Neural crest cell (in vitro differentiated cells): ENCODE data around the gene NPSR1. TPM values are rescaled to one million over a fixed set of nuclear protein-coding genes. Genes with fewer than 3 reads are reported as not detected.

ENCODE experiments used
- DNase-seq: peaks from one replicate; pipeline ENCODE4 v3.0.0; 2021; ENCODE audit warnings: low read depth, mixed read lengths, low spot score
- H3K27ac Mint-ChIP-seq: one replicate; pipeline ENCODE4 v1.8.0; 2021; ENCODE audit warnings: mild to moderate bottlenecking, mixed read lengths; ENCODE audit not compliant: unreplicated experiment
- H3K27me3 Mint-ChIP-seq: 2 replicates; pipeline ENCODE4 v1.8.0; 2021; ENCODE audit warnings: low read depth, mild to moderate bottlenecking, mixed read lengths
- H3K36me3 Mint-ChIP-seq: 2 replicates; pipeline ENCODE4 v1.8.0; 2021; ENCODE audit warnings: low read depth, mild to moderate bottlenecking, mixed read lengths
- H3K4me1 Mint-ChIP-seq: 2 replicates; pipeline ENCODE4 v1.8.0; 2021; ENCODE audit warnings: mixed read lengths
- H3K4me3 Mint-ChIP-seq: one replicate; pipeline ENCODE4 v1.8.0; 2021; ENCODE audit warnings: mild to moderate bottlenecking, mixed read lengths
- H3K9me3 Mint-ChIP-seq: 2 replicates; pipeline ENCODE4 v1.8.0; 2021; ENCODE audit warnings: mixed read lengths
- CTCF ChIP-seq: fragments of 200-600 bp; sonication (generic); conservative IDR thresholded peaks from 2 replicates; pipeline ENCODE4 v1.5.0; 2021; ENCODE audit warnings: antibody characterized with exemption, mild to moderate bottlenecking
- total RNA-seq: library from RNA; stranded (reverse); gene quantifications from 2 replicates; pipeline ENCODE4 v1.2.1, GENCODE V29; 2021

NPSR1 gene
- total RNA-seq, 1 donor from 2014 or later, result not detected

GRCh38 chr7:34761206-34761605 lies 103.2 kb downstream of the NPSR1 start:
- no peak for DNase-seq
- TF ChIP-seq CTCF, result no peak

GRCh38 chr7:34761627-34762026 lies 103.6 kb downstream of the NPSR1 start:
- DNase-seq, result no peak
- Mint-ChIP-seq H3K4me1 (no peaks in the 10 kb centered on the region), H3K36me3 (no peaks in the 10 kb centered on the region), H3K9me3 (no peaks in the 10 kb centered on the region), H3K27ac (no peak overlapping the region), H3K27me3 (no peaks in the 10 kb centered on the region), H3K4me3 (no peak overlapping the region)
- no peak for TF ChIP-seq CTCF

More at GRCh38 chr7:34761206-34761605, 103.2 kb downstream of the NPSR1 start:
- Mint-ChIP-seq H3K27me3 (no peaks in the 10 kb centered on the region), H3K4me1 (peaks cover 1% of the 10 kb centered on the region), H3K36me3 (no peaks in the 10 kb centered on the region), H3K9me3 (no peaks in the 10 kb centered on the region), H3K4me3 (no peak overlapping the region), H3K27ac (no peak overlapping the region)

DNA sequence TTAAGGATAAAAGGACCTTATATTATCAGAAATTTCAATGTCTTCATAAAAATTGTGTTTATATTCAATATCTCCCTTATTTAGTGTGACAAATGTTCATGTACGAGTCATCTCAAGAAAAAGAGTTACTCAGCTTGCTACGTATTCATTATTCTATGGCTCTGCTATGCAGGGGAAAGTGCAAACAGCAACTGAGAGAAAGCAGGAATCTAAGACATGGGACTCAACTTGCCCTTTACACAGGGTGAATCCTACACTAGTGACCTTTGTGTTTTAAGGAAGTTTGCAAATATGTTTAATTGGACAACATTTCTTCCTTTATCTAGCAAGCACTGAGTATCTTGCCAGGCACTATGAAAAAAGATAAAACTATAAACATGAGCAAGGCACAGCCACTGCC lies 104.7 kb downstream of the NPSR1 start:
- no peaks in the 10 kb centered on the region for H3K27me3 Mint-ChIP-seq
- H3K4me1 Mint-ChIP-seq, result no peaks in the 10 kb centered on the region
- no peak overlapping the region for H3K27ac Mint-ChIP-seq
- DNase-seq, result no peak
- no peak for TF ChIP-seq CTCF
- H3K4me3 Mint-ChIP-seq, result no peak overlapping the region
- H3K36me3 Mint-ChIP-seq, result no peaks in the 10 kb centered on the region
- H3K9me3 Mint-ChIP-seq, result no peaks in the 10 kb centered on the region

DNA sequence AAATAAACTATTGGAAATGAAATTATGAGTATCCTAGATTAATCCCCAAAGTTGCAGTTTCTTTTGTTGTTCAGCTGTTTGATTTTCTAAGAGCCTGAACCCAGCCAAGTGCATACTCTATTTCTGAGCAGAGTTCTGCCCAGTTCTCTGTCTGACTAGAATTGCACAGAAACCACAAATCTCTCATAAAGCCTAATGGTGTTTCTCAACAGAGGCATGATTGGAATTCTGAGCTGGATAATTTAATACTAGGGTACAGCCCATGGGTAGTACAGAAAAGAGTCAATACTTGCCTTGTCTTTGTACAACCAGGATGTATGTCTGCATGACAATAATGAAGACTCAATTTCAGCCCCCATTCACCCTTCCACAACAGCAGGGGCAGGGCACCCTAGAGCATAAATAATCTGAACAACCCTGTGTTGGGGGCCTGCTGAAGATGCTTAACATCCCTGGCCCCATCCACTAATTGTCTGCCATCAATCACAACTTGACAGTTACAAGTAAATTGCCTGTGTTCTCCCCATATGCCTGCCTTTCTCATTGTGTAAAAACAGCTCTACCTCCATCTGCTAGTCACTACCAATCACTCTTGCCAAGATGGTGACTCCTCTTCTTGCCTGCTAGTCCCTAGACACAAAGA lies 114.4 kb downstream of the NPSR1 start:
- TF ChIP-seq CTCF, result no peak
- no peaks in the 10 kb centered on the region for H3K27me3 Mint-ChIP-seq
- no peaks in the 10 kb centered on the region for H3K4me1 Mint-ChIP-seq
- no peak overlapping the region for H3K4me3 Mint-ChIP-seq
- H3K27ac Mint-ChIP-seq, result no peak overlapping the region
- peaks cover 3% of the 10 kb centered on the region for H3K36me3 Mint-ChIP-seq
- DNase-seq, result no peak
- H3K9me3 Mint-ChIP-seq, result peaks cover 11% of the 10 kb centered on the region

GRCh38 chr7:34776748-34777358 lies 118.8 kb downstream of the NPSR1 start:
- peaks cover 3% of the 10 kb centered on the region for H3K36me3 Mint-ChIP-seq
- peaks cover 14% of the 10 kb centered on the region for H3K9me3 Mint-ChIP-seq
- no peak for DNase-seq
- H3K27ac Mint-ChIP-seq, result no peak overlapping the region
- H3K4me1 Mint-ChIP-seq, result no peaks in the 10 kb centered on the region
- H3K4me3 Mint-ChIP-seq, result no peak overlapping the region
- no peaks in the 10 kb centered on the region for H3K27me3 Mint-ChIP-seq
- TF ChIP-seq CTCF, result no peak
